Liver (tissue), 9 donors: Measurements from ENCODE around the gene BID. TPM values are rescaled to one million over a fixed set of nuclear protein-coding genes. Genes with fewer than 3 reads are reported as not detected.
A peak's percentile ranks its signal among the peaks of the same experiment; 100 is the strongest.

ENCODE experiments used
- DNase-seq: peaks from one replicate; pipeline ENCODE4 v3.0.0-alpha.2; 2017; ENCODE audit warnings: low spot score
- H3K27ac ChIP-seq, 2 donors: one replicate each; pipeline ENCODE4 v1.7.0; 2013; ENCODE audit warnings: inconsistent platforms in 2 of 2, low read length in 2 of 2, control low read depth in 1 of 2, low read depth in 1 of 2, mild to moderate bottlenecking in 1 of 2
- H3K27me3 ChIP-seq, 4 donors: one replicate each; pipeline versions ENCODE4 v1.6.1 to v1.7.0; 2013; ENCODE audit warnings: low read length in 3 of 4, inconsistent platforms in 1 of 4, mild to moderate bottlenecking in 1 of 4, moderate library complexity in 1 of 4; ENCODE audit not compliant: control insufficient read depth in 4 of 4, insufficient read depth in 4 of 4
- H3K36me3 ChIP-seq, 4 donors: one replicate each; pipeline versions ENCODE4 v1.6.1 to v1.7.0; 2013; ENCODE audit warnings: low read length in 3 of 4, mild to moderate bottlenecking in 3 of 4, low read depth in 1 of 4, moderate library complexity in 1 of 4; ENCODE audit not compliant: control insufficient read depth in 4 of 4, insufficient read depth in 3 of 4
- H3K4me1 ChIP-seq, 4 donors: one replicate each; pipeline versions ENCODE4 v1.6.1 to v1.7.0; 2013; ENCODE audit warnings: low read length in 3 of 4, mild to moderate bottlenecking in 3 of 4, moderate library complexity in 1 of 4; ENCODE audit not compliant: control insufficient read depth in 4 of 4, insufficient read depth in 4 of 4
- H3K4me3 ChIP-seq, 3 donors: one replicate each; pipeline versions ENCODE4 v1.6.1 to v1.7.0; 2013; ENCODE audit warnings: low read length in 3 of 3, control low read depth in 1 of 3, low read depth in 1 of 3, mild to moderate bottlenecking in 1 of 3
- H3K9ac ChIP-seq, 2 donors: one replicate each; pipeline ENCODE4 v1.7.0; 2013; ENCODE audit warnings: low read length in 2 of 2, mild to moderate bottlenecking in 2 of 2, moderate library complexity in 2 of 2, control low read depth in 1 of 2, low read depth in 1 of 2
- H3K9me3 ChIP-seq, 4 donors: one replicate each; pipeline versions ENCODE4 v1.6.1 to v1.7.0; 2013; ENCODE audit warnings: low read length in 3 of 4; ENCODE audit not compliant: control insufficient read depth in 4 of 4
- EGR1 ChIP-seq, 2 donors: IDR thresholded peaks; 2 replicates each; pipeline ENCODE4 v1.6.1; 2016 to 2018; ENCODE audit warnings: antibody characterized with exemption in 2 of 2, low read depth in 2 of 2
- FOXA1 ChIP-seq: IDR thresholded peaks from 2 replicates; pipeline ENCODE4 v1.6.1; 2016; ENCODE audit warnings: antibody characterized with exemption
- FOXA2 ChIP-seq: IDR thresholded peaks from 2 replicates; pipeline ENCODE4 v1.6.1; 2016; ENCODE audit warnings: antibody characterized with exemption
- GABPA ChIP-seq, 2 donors: IDR thresholded peaks in 1 of 2; conservative IDR thresholded peaks in 1 of 2; 2 replicates each; pipeline ENCODE4 v1.6.1; 2016; ENCODE audit warnings: antibody characterized with exemption in 2 of 2, mild to moderate bottlenecking in 1 of 2, moderate library complexity in 1 of 2
- HNF4A ChIP-seq, 2 donors: conservative IDR thresholded peaks; 2 replicates each; pipeline ENCODE4 v1.6.1; 2016; ENCODE audit warnings: antibody characterized with exemption in 2 of 2, mild to moderate bottlenecking in 2 of 2
- JUND ChIP-seq, 2 donors: IDR thresholded peaks; 2 replicates each; pipeline ENCODE4 v1.6.1; 2016; ENCODE audit warnings: antibody characterized with exemption in 2 of 2
- RXRA ChIP-seq, 2 donors: IDR thresholded peaks; 2 replicates each; pipeline ENCODE4 v1.6.1; 2017 to 2018; ENCODE audit warnings: antibody characterized with exemption in 2 of 2, mild to moderate bottlenecking in 1 of 2
- SP1 ChIP-seq: IDR thresholded peaks from 2 replicates; pipeline ENCODE4 v1.6.1; 2018; ENCODE audit warnings: antibody characterized with exemption, mild to moderate bottlenecking
- TAF1 ChIP-seq: conservative IDR thresholded peaks from 2 replicates; pipeline ENCODE4 v1.6.1; 2016; ENCODE audit warnings: antibody characterized with exemption, mild to moderate bottlenecking
- WGBS: extraction: QIAGEN DNeasy Blood & Tissue Kit; methylation state at CpG from one replicate; pipeline ENCODE4 v1.1.7; 2013; 5-methylcytosine and 5-hydroxymethylcytosine counted together
- polyA plus RNA-seq, 2 donors: library from polyadenylated mRNA; stranded (reverse) in 1 of 2; unstranded in 1 of 2; fragments of 200-250 nt in 1 of 2; fragments of >200 nt in 1 of 2; fragmentation: Nextera tagmentation in 1 of 2; extraction: Ambion mirVana in 1 of 2; gene quantifications; one replicate each; pipeline versions ENCODE4 v1.2.1 to v1.2.3, GENCODE V29; 2013 to 2015
- total RNA-seq, 2 donors: library from RNA; depleted of rRNA; stranded (reverse); fragments of >200 nt; gene quantifications; one replicate each; pipeline ENCODE4 v1.2.3, GENCODE V29; 2014
- TF ChIP-seq, protein P1 (sequence below): IDR thresholded peaks from 2 replicates; pipeline ENCODE4 v1.6.1; 2016; ENCODE audit warnings: antibody characterized with exemption
- TF ChIP-seq, protein P2 (sequence below): IDR thresholded peaks from 2 replicates; pipeline ENCODE4 v1.6.1; 2016; ENCODE audit warnings: antibody characterized with exemption
- TF ChIP-seq, protein P3 (sequence below): IDR thresholded peaks from 2 replicates; pipeline ENCODE4 v1.6.1; 2016; ENCODE audit warnings: antibody characterized with exemption
- TF ChIP-seq, protein P4 (sequence below): fragments of 150-350 bp; IDR thresholded peaks from 2 replicates; pipeline ENCODE4 v1.5.1; 2017; ENCODE audit warnings: improper control_type of control experiment, low read depth, low read length; ENCODE audit not compliant: missing input control
- TF ChIP-seq, protein P5 (sequence below): IDR thresholded peaks from 2 replicates; pipeline ENCODE4 v1.6.1; 2016; ENCODE audit warnings: antibody characterized with exemption, mild to moderate bottlenecking
- donor health status: healthy.
- donor health status: healthy.
- donor health status: healthy.
- donor health status: healthy.
- donor health status: healthy.

BID gene
- total and polyA plus RNA-seq, 4 donors = 28.7 to 66.9 (median 52.6) TPM

DNA sequence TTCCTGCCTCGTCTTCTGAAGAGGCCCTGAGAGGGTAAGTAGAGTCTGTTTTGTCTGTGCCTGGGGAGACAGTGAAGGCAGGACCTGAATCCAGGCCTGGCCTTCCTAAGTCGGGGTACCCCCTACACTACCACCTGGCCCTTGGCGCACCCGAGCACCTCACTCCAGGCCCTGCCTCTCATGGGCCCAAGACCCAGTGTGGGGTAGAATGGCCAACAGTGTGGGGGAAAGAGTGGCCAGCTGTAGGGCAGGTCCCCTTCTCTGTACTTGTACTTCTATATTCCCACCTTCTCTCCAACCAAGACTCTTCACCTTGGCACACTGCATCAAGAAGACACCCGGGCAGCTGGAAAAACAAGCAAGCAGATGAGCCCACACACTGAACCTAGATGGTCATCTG lies 22.4 kb upstream of the BID start:
- Histone ChIP-seq H3K36me3 (peaks cover 0 to 7% (median 3%) of the 10 kb centered on the region in 4 donors), H3K27me3 (no peaks in the 10 kb centered on the region), H3K9me3 (no peaks in the 10 kb centered on the region), H3K9ac (no peak overlapping the region), H3K4me3 (no peak overlapping the region), H3K27ac (peak overlapping the region; percentile 52 to 55), H3K4me1 (peaks cover 4 to 30% (median 17%) of the 10 kb centered on the region in 4 donors)
- DNase-seq = no peak
- WGBS = 97% methylated on average over 5 of the region's 5 CpGs
- no peak for TF ChIP-seq GABPA (IDR thresholded peaks at IDR 0.05 in 1 of 2, conservative IDR thresholded peaks at IDR 0.05 in 1 of 2)
- TF ChIP-seq TAF1 = no peak
- TF ChIP-seq, protein P1, sequence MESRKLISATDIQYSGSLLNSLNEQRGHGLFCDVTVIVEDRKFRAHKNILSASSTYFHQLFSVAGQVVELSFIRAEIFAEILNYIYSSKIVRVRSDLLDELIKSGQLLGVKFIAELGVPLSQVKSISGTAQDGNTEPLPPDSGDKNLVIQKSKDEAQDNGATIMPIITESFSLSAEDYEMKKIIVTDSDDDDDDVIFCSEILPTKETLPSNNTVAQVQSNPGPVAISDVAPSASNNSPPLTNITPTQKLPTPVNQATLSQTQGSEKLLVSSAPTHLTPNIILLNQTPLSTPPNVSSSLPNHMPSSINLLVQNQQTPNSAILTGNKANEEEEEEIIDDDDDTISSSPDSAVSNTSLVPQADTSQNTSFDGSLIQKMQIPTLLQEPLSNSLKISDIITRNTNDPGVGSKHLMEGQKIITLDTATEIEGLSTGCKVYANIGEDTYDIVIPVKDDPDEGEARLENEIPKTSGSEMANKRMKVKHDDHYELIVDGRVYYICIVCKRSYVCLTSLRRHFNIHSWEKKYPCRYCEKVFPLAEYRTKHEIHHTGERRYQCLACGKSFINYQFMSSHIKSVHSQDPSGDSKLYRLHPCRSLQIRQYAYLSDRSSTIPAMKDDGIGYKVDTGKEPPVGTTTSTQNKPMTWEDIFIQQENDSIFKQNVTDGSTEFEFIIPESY = no peak
- TF ChIP-seq, protein P2, sequence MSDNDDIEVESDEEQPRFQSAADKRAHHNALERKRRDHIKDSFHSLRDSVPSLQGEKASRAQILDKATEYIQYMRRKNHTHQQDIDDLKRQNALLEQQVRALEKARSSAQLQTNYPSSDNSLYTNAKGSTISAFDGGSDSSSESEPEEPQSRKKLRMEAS = no peak
- TF ChIP-seq, protein P3, sequence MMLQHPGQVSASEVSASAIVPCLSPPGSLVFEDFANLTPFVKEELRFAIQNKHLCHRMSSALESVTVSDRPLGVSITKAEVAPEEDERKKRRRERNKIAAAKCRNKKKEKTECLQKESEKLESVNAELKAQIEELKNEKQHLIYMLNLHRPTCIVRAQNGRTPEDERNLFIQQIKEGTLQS = no peak
- TF ChIP-seq SP1 = no peak
- TF ChIP-seq JUND (IDR thresholded peaks at IDR 0.05) = no peak
- TF ChIP-seq FOXA2 = no peak
- no peak for TF ChIP-seq EGR1 (IDR thresholded peaks at IDR 0.05; ENCODE audit: low read depth in 2 of 2)
- no peak for TF ChIP-seq FOXA1
- no peak for TF ChIP-seq HNF4A (conservative IDR thresholded peaks at IDR 0.05)
- no peak for TF ChIP-seq RXRA (IDR thresholded peaks at IDR 0.05)
- TF ChIP-seq, protein P4, sequence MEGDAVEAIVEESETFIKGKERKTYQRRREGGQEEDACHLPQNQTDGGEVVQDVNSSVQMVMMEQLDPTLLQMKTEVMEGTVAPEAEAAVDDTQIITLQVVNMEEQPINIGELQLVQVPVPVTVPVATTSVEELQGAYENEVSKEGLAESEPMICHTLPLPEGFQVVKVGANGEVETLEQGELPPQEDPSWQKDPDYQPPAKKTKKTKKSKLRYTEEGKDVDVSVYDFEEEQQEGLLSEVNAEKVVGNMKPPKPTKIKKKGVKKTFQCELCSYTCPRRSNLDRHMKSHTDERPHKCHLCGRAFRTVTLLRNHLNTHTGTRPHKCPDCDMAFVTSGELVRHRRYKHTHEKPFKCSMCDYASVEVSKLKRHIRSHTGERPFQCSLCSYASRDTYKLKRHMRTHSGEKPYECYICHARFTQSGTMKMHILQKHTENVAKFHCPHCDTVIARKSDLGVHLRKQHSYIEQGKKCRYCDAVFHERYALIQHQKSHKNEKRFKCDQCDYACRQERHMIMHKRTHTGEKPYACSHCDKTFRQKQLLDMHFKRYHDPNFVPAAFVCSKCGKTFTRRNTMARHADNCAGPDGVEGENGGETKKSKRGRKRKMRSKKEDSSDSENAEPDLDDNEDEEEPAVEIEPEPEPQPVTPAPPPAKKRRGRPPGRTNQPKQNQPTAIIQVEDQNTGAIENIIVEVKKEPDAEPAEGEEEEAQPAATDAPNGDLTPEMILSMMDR = no peak
- TF ChIP-seq, protein P5, sequence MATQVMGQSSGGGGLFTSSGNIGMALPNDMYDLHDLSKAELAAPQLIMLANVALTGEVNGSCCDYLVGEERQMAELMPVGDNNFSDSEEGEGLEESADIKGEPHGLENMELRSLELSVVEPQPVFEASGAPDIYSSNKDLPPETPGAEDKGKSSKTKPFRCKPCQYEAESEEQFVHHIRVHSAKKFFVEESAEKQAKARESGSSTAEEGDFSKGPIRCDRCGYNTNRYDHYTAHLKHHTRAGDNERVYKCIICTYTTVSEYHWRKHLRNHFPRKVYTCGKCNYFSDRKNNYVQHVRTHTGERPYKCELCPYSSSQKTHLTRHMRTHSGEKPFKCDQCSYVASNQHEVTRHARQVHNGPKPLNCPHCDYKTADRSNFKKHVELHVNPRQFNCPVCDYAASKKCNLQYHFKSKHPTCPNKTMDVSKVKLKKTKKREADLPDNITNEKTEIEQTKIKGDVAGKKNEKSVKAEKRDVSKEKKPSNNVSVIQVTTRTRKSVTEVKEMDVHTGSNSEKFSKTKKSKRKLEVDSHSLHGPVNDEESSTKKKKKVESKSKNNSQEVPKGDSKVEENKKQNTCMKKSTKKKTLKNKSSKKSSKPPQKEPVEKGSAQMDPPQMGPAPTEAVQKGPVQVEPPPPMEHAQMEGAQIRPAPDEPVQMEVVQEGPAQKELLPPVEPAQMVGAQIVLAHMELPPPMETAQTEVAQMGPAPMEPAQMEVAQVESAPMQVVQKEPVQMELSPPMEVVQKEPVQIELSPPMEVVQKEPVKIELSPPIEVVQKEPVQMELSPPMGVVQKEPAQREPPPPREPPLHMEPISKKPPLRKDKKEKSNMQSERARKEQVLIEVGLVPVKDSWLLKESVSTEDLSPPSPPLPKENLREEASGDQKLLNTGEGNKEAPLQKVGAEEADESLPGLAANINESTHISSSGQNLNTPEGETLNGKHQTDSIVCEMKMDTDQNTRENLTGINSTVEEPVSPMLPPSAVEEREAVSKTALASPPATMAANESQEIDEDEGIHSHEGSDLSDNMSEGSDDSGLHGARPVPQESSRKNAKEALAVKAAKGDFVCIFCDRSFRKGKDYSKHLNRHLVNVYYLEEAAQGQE = no peak
